ENCODE data around the gene KNDC1.

KNDC1 gene

DNA sequence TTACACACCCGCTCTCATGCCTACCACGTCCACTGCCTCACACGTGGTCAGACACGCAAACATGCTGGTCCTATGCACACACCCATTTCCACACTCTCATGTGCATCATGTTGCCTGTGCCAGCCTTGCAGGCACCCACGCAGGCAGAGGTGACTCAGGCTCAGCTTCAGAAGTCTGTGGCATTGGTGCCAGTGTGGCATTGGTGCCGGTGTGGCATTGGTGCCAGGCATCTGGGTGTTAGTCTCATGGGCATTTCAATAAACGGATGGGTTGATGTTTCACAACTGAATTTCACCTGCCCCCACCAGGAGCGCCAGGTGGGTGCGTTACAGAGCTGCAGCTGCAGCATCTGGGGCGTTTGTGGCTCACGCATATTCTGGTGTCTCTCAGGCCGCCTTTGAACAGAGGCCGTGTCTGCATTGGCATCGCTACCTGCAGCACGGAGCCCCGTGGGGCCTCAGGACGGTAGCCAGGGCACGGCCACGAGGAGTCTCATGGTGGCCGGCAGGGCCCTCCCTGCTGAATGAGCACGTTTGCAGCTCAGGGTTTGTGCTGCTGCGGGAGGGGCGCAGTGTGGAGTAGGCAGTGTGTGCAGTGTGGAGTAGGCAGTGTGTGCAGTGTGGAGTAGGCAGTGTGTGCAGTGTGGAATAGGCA lies 24.7 kb downstream of the KNDC1 start:
- no peak for DNase-seq

DNA sequence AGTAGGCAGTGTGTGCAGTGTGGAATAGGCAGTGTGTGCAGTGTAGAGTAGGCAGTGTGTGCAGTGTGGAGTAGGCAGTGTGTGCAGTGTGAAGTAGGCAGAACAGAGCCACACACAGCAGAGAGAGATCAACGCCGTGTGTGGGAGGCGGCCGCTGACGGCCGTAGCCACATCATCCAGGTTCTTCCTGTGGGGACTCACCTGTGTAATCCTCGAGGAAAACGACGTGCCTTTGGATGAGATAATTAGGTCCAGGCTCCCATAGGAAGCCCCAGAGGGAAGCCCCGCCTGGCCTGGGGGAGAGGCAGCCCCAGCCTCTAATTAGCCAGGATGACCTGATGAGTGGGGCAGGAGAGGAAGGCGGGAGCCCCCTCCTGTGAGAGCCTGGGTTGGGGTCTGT lies 25.4 kb downstream of the KNDC1 start:
- no peaks in the 10 kb centered on the region for H3K79me1 ChIP-seq (ENCODE audit: low read length)
- H3K18ac ChIP-seq (ENCODE audit: low read length) = no peak overlapping the region
- no peaks in the 10 kb centered on the region for H3K79me2 ChIP-seq (ENCODE audit: control insufficient read depth, insufficient read depth, low read length)
- H3K9ac ChIP-seq (ENCODE audit: low read length) = no peak overlapping the region
- DNase-seq = no peak
- H3K23ac ChIP-seq (ENCODE audit: low read length) = no peak overlapping the region
- H4K8ac ChIP-seq (ENCODE audit: low read depth, low read length) = no peak overlapping the region
- H3K56ac ChIP-seq (ENCODE audit: low read length) = no peak overlapping the region
- no peak overlapping the region for H2BK5ac ChIP-seq (ENCODE audit: low read length)
- no CpG with 5 or more reads among the region's 11 CpGs for WGBS (ENCODE audit: extremely low coverage, insufficient coverage, low lambda C conversion rate)
- H4K5ac ChIP-seq (ENCODE audit: low read length) = no peak overlapping the region
- H3K27ac ChIP-seq (ENCODE audit: low read depth, low read length) = no peak overlapping the region
- no peaks in the 10 kb centered on the region for H3K27me3 ChIP-seq (ENCODE audit: insufficient read depth, low read length, poor library complexity)
- H3K4me1 ChIP-seq (ENCODE audit: control insufficient read depth, low read depth, low read length) = no peaks in the 10 kb centered on the region
- H3K4ac ChIP-seq (ENCODE audit: low read depth, low read length) = no peak overlapping the region
- H3K4me2 ChIP-seq (ENCODE audit: low read length) = no peak overlapping the region
- no peak overlapping the region for H3K4me3 ChIP-seq (ENCODE audit: low read length)
- no peak overlapping the region for H2BK120ac ChIP-seq (ENCODE audit: low read depth, low read length)
- H2BK15ac ChIP-seq (replicated peaks; ENCODE audit: low read depth) = no peak overlapping the region
- H2AK5ac ChIP-seq (ENCODE audit: low read length) = no peak overlapping the region
- H3K36me3 ChIP-seq (ENCODE audit: control insufficient read depth, insufficient read depth, low read length) = no peaks in the 10 kb centered on the region

More for the DNA sequence above, 24.7 kb downstream of the KNDC1 start:
- H3K18ac ChIP-seq (ENCODE audit: low read length) = no peak overlapping the region
- H3K27me3 ChIP-seq (ENCODE audit: insufficient read depth, low read length, poor library complexity) = no peaks in the 10 kb centered on the region
- no peak overlapping the region for H3K56ac ChIP-seq (ENCODE audit: low read length)
- no CpG with 5 or more reads among the region's 23 CpGs for WGBS (ENCODE audit: extremely low coverage, insufficient coverage, low lambda C conversion rate)
- H2BK5ac ChIP-seq (ENCODE audit: low read length) = no peak overlapping the region
- H3K9ac ChIP-seq (ENCODE audit: low read length) = no peak overlapping the region
- no peak overlapping the region for H3K27ac ChIP-seq (ENCODE audit: low read depth, low read length)
- H3K79me2 ChIP-seq (ENCODE audit: control insufficient read depth, insufficient read depth, low read length) = no peaks in the 10 kb centered on the region
- no peak overlapping the region for H2BK15ac ChIP-seq (replicated peaks; ENCODE audit: low read depth)
- H4K5ac ChIP-seq (ENCODE audit: low read length) = no peak overlapping the region
- no peak overlapping the region for H2BK120ac ChIP-seq (ENCODE audit: low read depth, low read length)
- H3K4me2 ChIP-seq (ENCODE audit: low read length) = no peak overlapping the region
- no peaks in the 10 kb centered on the region for H3K4me1 ChIP-seq (ENCODE audit: control insufficient read depth, low read depth, low read length)
- H3K4ac ChIP-seq (ENCODE audit: low read depth, low read length) = no peak overlapping the region
- no peak overlapping the region for H3K23ac ChIP-seq (ENCODE audit: low read length)
- H4K8ac ChIP-seq (ENCODE audit: low read depth, low read length) = no peak overlapping the region
- H3K36me3 ChIP-seq (ENCODE audit: control insufficient read depth, insufficient read depth, low read length) = no peaks in the 10 kb centered on the region
- no peaks in the 10 kb centered on the region for H3K79me1 ChIP-seq (ENCODE audit: low read length)
- no peak overlapping the region for H3K4me3 ChIP-seq (ENCODE audit: low read length)
- no peak overlapping the region for H2AK5ac ChIP-seq (ENCODE audit: low read length)

DNA sequence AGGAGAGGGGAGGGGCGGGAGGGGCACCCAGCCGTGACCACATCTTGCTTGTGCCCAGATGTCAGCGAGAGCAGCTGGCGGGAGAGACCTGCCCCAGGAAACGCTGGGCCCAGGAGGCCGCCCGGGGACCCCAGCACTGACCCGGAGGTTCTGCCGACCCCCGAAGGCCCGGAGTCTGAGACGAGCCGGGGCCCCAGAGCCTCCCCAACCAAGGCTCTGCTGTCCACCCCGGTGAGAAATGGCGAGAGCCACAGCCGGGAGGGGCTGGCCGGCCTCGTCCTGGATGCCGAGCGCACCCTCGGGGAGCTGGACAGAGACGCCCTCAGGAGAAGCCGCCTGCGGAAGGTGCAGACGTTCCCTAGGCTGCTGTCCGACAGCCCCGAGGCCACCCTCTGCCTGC lies 25.9 kb downstream of the KNDC1 start:
- DNase-seq = no peak
- Histone ChIP-seq H3K27me3 (ENCODE audit: insufficient read depth, low read length, poor library complexity) (no peaks in the 10 kb centered on the region), H3K27ac (ENCODE audit: low read depth, low read length) (no peak overlapping the region)

DNA sequence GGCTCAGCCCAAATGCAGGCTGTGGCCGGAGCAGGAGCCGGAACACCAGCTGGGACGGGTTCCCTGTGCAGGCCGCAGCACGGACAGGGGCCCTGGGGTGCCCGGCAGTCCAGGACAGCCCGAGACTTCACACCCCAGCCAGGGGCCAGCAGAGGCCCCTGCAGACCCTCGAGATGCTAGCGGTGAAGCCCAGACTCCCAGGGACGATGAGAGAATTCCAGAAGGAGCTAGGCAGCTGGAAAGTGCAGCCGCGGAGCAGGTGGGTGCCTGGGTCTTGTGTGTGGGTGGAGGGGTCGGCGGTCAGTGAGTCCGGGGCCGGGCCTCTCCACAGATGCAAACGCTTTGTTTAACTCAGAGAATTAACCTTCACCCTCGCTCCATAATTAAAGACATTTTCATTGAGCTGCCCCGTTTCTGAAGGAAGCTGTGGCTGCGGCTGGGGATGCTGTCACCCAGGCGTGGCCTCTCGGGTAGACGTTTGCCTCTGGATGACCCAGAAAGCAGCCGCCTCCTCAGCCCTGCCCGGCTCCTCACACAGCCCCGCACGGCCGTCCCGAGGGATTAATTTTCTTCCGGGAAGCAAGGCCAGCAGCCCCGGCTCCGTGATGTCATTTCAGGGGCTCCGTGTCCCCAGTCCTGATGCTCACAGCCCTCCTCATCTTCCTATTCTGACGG lies 26.5 kb downstream of the KNDC1 start:
- H3K23ac ChIP-seq (ENCODE audit: low read length) = no peak overlapping the region
- H3K4ac ChIP-seq (ENCODE audit: low read depth, low read length) = no peak overlapping the region
- no peaks in the 10 kb centered on the region for H3K79me2 ChIP-seq (ENCODE audit: control insufficient read depth, insufficient read depth, low read length)
- H3K79me1 ChIP-seq (ENCODE audit: low read length) = no peaks in the 10 kb centered on the region
- H3K56ac ChIP-seq (ENCODE audit: low read length) = no peak overlapping the region
- H2BK5ac ChIP-seq (ENCODE audit: low read length) = no peak overlapping the region
- H4K5ac ChIP-seq (ENCODE audit: low read length) = no peak overlapping the region
- no peak overlapping the region for H3K9ac ChIP-seq (ENCODE audit: low read length)
- no peak overlapping the region for H3K4me3 ChIP-seq (ENCODE audit: low read length)
- no peaks in the 10 kb centered on the region for H3K4me1 ChIP-seq (ENCODE audit: control insufficient read depth, low read depth, low read length)
- no peaks in the 10 kb centered on the region for H3K27me3 ChIP-seq (ENCODE audit: insufficient read depth, low read length, poor library complexity)
- H2BK120ac ChIP-seq (ENCODE audit: low read depth, low read length) = no peak overlapping the region
- no peak overlapping the region for H3K4me2 ChIP-seq (ENCODE audit: low read length)
- no peaks in the 10 kb centered on the region for H3K36me3 ChIP-seq (ENCODE audit: control insufficient read depth, insufficient read depth, low read length)
- H3K18ac ChIP-seq (ENCODE audit: low read length) = no peak overlapping the region
- WGBS (ENCODE audit: extremely low coverage, insufficient coverage, low lambda C conversion rate) = no CpG with 5 or more reads among the region's 34 CpGs
- H2BK15ac ChIP-seq (replicated peaks; ENCODE audit: low read depth) = no peak overlapping the region
- H3K27ac ChIP-seq (ENCODE audit: low read depth, low read length) = no peak overlapping the region
- H2AK5ac ChIP-seq (ENCODE audit: low read length) = no peak overlapping the region
- DNase-seq = no peak
- H4K8ac ChIP-seq (ENCODE audit: low read depth, low read length) = no peak overlapping the region

More for the DNA sequence above, 25.9 kb downstream of the KNDC1 start:
- WGBS (ENCODE audit: extremely low coverage, insufficient coverage, low lambda C conversion rate) = no CpG with 5 or more reads among the region's 27 CpGs
- Histone ChIP-seq H4K8ac (ENCODE audit: low read depth, low read length) (no peak overlapping the region), H3K56ac (ENCODE audit: low read length) (no peak overlapping the region), H3K36me3 (ENCODE audit: control insufficient read depth, insufficient read depth, low read length) (no peaks in the 10 kb centered on the region), H3K4me3 (ENCODE audit: low read length) (no peak overlapping the region), H2AK5ac (ENCODE audit: low read length) (no peak overlapping the region), H3K23ac (ENCODE audit: low read length) (no peak overlapping the region), H3K4me2 (ENCODE audit: low read length) (no peak overlapping the region), H3K4ac (ENCODE audit: low read depth, low read length) (no peak overlapping the region), H2BK5ac (ENCODE audit: low read length) (no peak overlapping the region), H3K4me1 (ENCODE audit: control insufficient read depth, low read depth, low read length) (no peaks in the 10 kb centered on the region), H3K79me2 (ENCODE audit: control insufficient read depth, insufficient read depth, low read length) (no peaks in the 10 kb centered on the region), H3K18ac (ENCODE audit: low read length) (no peak overlapping the region), H2BK15ac (replicated peaks; ENCODE audit: low read depth) (no peak overlapping the region), H3K79me1 (ENCODE audit: low read length) (no peaks in the 10 kb centered on the region), H2BK120ac (ENCODE audit: low read depth, low read length) (no peak overlapping the region), H4K5ac (ENCODE audit: low read length) (no peak overlapping the region), H3K9ac (ENCODE audit: low read length) (no peak overlapping the region)

DNA sequence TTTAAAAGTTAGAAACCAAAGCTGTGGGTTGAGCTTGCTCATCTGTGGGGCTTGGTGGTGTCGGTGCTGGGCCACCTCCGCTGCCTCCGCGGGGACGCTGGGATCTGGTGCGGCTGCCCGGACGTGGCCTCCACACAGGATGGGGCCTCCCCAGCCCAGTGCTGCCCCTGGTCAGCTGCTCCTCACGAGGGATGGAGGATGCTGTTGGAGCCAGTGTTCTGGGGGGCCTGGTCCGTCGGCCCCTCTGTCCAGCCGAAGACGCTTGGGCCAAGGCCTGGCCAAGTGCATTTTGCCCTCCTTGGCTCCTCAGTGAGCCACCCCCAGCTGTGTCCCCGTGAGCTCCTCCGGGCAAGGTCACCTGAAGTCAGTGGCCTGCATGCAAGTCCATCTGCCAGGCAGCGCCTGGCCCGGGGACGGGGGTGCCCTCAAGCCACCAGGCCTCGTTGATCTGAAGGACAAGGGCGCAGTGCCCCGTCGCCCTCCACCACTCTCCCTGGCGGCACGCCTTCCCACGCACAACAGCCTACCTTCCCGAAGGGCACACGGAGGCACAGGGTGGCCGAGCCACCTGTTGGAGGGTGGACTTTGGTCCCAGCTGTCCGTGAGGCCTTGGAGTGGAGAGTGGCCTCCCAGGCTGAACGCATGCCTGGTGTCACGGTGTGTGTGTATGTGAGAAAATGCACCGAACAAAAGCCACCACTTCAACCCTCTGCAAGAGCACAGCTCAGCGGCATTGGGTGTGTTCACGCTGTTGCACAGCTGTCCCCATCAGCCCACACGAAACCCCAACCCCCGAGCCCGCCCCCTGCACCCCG lies 27.3 kb downstream of the KNDC1 start:
- Histone ChIP-seq H2AK5ac (ENCODE audit: low read length) (no peak overlapping the region), H2BK15ac (replicated peaks; ENCODE audit: low read depth) (no peak overlapping the region), H3K79me2 (ENCODE audit: control insufficient read depth, insufficient read depth, low read length) (no peaks in the 10 kb centered on the region), H3K4me2 (ENCODE audit: low read length) (no peak overlapping the region), H3K79me1 (ENCODE audit: low read length) (no peaks in the 10 kb centered on the region), H3K36me3 (ENCODE audit: control insufficient read depth, insufficient read depth, low read length) (no peaks in the 10 kb centered on the region), H3K4ac (ENCODE audit: low read depth, low read length) (no peak overlapping the region), H2BK120ac (ENCODE audit: low read depth, low read length) (no peak overlapping the region), H3K4me1 (ENCODE audit: control insufficient read depth, low read depth, low read length) (no peaks in the 10 kb centered on the region), H3K56ac (ENCODE audit: low read length) (no peak overlapping the region), H3K9ac (ENCODE audit: low read length) (no peak overlapping the region), H3K27me3 (ENCODE audit: insufficient read depth, low read length, poor library complexity) (no peaks in the 10 kb centered on the region), H3K4me3 (ENCODE audit: low read length) (no peak overlapping the region), H3K27ac (ENCODE audit: low read depth, low read length) (no peak overlapping the region), H3K18ac (ENCODE audit: low read length) (no peak overlapping the region), H3K23ac (ENCODE audit: low read length) (no peak overlapping the region), H2BK5ac (ENCODE audit: low read length) (no peak overlapping the region), H4K5ac (ENCODE audit: low read length) (no peak overlapping the region), H4K8ac (ENCODE audit: low read depth, low read length) (no peak overlapping the region)
- DNase-seq = no peak
- WGBS (ENCODE audit: extremely low coverage, insufficient coverage, low lambda C conversion rate) = no CpG with 5 or more reads among the region's 38 CpGs
